ENCODE results near the gene FTO.
A peak's percentile ranks its signal among the peaks of the same experiment; 100 is the strongest.

Gene FTO

GRCh38 chr16:53780051-53780450 is 76.1 kb downstream of the FTO start:
- ATAC-seq (no peak), DNase-seq (no peak)
- H3K9me3 Mint-ChIP-seq = no peaks in the 10 kb centered on the region
- H3K27ac Mint-ChIP-seq = no peak overlapping the region
- H3K4me1 Mint-ChIP-seq = peaks cover 42% of the 10 kb centered on the region
- H3K27me3 Mint-ChIP-seq = no peaks in the 10 kb centered on the region
- no peak overlapping the region for H3K4me3 Mint-ChIP-seq

GRCh38 chr16:53781023-53781605 is 77.2 kb downstream of the FTO start:
- Mint-ChIP-seq H3K4me3 (no peak overlapping the region), H3K9me3 (no peaks in the 10 kb centered on the region), H3K27ac (no peak overlapping the region), H3K27me3 (no peaks in the 10 kb centered on the region), H3K4me1 (peaks cover 31% of the 10 kb centered on the region)
- DNase-seq (no peak), ATAC-seq (peak; percentile 43)

GRCh38 chr16:53782148-53782547 is 78.2 kb downstream of the FTO start:
- Mint-ChIP-seq H3K4me3 (no peak overlapping the region), H3K9me3 (no peaks in the 10 kb centered on the region), H3K27me3 (no peaks in the 10 kb centered on the region), H3K4me1 (peaks cover 29% of the 10 kb centered on the region), H3K27ac (no peak overlapping the region)
- DNase-seq (no peak), ATAC-seq (no peak)

- no peak overlapping the region for H3K27ac Mint-ChIP-seq
- peaks cover 29% of the 10 kb centered on the region for H3K4me1 Mint-ChIP-seq
- no peak for DNase-seq
- H3K9me3 Mint-ChIP-seq = no peaks in the 10 kb centered on the region
- ATAC-seq = no peak
- no peaks in the 10 kb centered on the region for H3K27me3 Mint-ChIP-seq
- no peak overlapping the region for H3K4me3 Mint-ChIP-seq
Observed at GRCh38 chr16:53784291-53784690, 80.3 kb downstream of the FTO start.

- no peaks in the 10 kb centered on the region for H3K9me3 Mint-ChIP-seq
- DNase-seq (no peak), ATAC-seq (no peak)
- peaks cover 25% of the 10 kb centered on the region for H3K4me1 Mint-ChIP-seq
- H3K27ac Mint-ChIP-seq = no peak overlapping the region
- no peak overlapping the region for H3K4me3 Mint-ChIP-seq
- no peaks in the 10 kb centered on the region for H3K27me3 Mint-ChIP-seq
Observed at GRCh38 chr16:53785044-53785443, 81.1 kb downstream of the FTO start.

- no peak overlapping the region for H3K4me3 Mint-ChIP-seq
- no peaks in the 10 kb centered on the region for H3K27me3 Mint-ChIP-seq
- no peak overlapping the region for H3K27ac Mint-ChIP-seq
Observed at GRCh38 chr16:53785916-53786315, 82.0 kb downstream of the FTO start.

GRCh38 chr16:53787423-53787822 is 83.5 kb downstream of the FTO start:
- H3K27me3 Mint-ChIP-seq = no peaks in the 10 kb centered on the region
- no peak for ATAC-seq
- peaks cover 7% of the 10 kb centered on the region for H3K4me1 Mint-ChIP-seq
- H3K4me3 Mint-ChIP-seq = no peak overlapping the region
- H3K27ac Mint-ChIP-seq = no peak overlapping the region
- DNase-seq = no peak
- no peaks in the 10 kb centered on the region for H3K9me3 Mint-ChIP-seq

More at GRCh38 chr16:53785916-53786315, 82.0 kb downstream of the FTO start:
- DNase-seq (no peak), ATAC-seq (no peak)
- no peaks in the 10 kb centered on the region for H3K9me3 Mint-ChIP-seq
- H3K4me1 Mint-ChIP-seq = peaks cover 19% of the 10 kb centered on the region

- ATAC-seq (no peak), DNase-seq (no peak)
- Mint-ChIP-seq H3K4me3 (no peak overlapping the region), H3K4me1 (peaks cover 7% of the 10 kb centered on the region), H3K27ac (no peak overlapping the region), H3K9me3 (no peaks in the 10 kb centered on the region), H3K27me3 (no peaks in the 10 kb centered on the region)
Observed at GRCh38 chr16:53789137-53789536, 85.2 kb downstream of the FTO start.

GRCh38 chr16:53792161-53792951 is 88.4 kb downstream of the FTO start:
- ATAC-seq (no peak), DNase-seq (no peak)
- H3K4me3 Mint-ChIP-seq = no peak overlapping the region
- no peaks in the 10 kb centered on the region for H3K27me3 Mint-ChIP-seq
- H3K4me1 Mint-ChIP-seq = peaks cover 6% of the 10 kb centered on the region
- H3K27ac Mint-ChIP-seq = no peak overlapping the region
- no peaks in the 10 kb centered on the region for H3K9me3 Mint-ChIP-seq

GRCh38 chr16:53803451-53803850 is 99.5 kb downstream of the FTO start:
- Mint-ChIP-seq H3K27me3 (no peaks in the 10 kb centered on the region), H3K27ac (no peak overlapping the region), H3K9me3 (peaks cover 5 to 7% of the 10 kb centered on the region in 2 donors), H3K4me3 (no peak overlapping the region), H3K4me1 (peaks cover 27% of the 10 kb centered on the region)
- no peak for ATAC-seq
- no peak for DNase-seq

GRCh38 chr16:53803998-53804397 is 100.0 kb downstream of the FTO start:
- peaks cover 5 to 7% of the 10 kb centered on the region in 2 donors for H3K9me3 Mint-ChIP-seq
- no peaks in the 10 kb centered on the region for H3K27me3 Mint-ChIP-seq
- H3K4me1 Mint-ChIP-seq = peaks cover 27% of the 10 kb centered on the region
- H3K4me3 Mint-ChIP-seq = no peak overlapping the region
- ATAC-seq (no peak), DNase-seq (no peak)
- H3K27ac Mint-ChIP-seq = no peak overlapping the region

GRCh38 chr16:53804467-53804866 is 100.5 kb downstream of the FTO start:
- Mint-ChIP-seq H3K27me3 (no peaks in the 10 kb centered on the region), H3K4me1 (peaks cover 27% of the 10 kb centered on the region), H3K27ac (no peak overlapping the region), H3K9me3 (peaks cover 5 to 7% of the 10 kb centered on the region in 2 donors), H3K4me3 (no peak overlapping the region)
- ATAC-seq (no peak), DNase-seq (no peak)

- no peak overlapping the region for H3K4me3 Mint-ChIP-seq
- peak; percentile 43 for ATAC-seq
- H3K9me3 Mint-ChIP-seq = peaks cover 5 to 7% of the 10 kb centered on the region in 2 donors
- H3K27me3 Mint-ChIP-seq = no peaks in the 10 kb centered on the region
- peaks cover 27% of the 10 kb centered on the region for H3K4me1 Mint-ChIP-seq
- H3K27ac Mint-ChIP-seq = no peak overlapping the region
- DNase-seq = no peak
Observed at GRCh38 chr16:53805113-53805512, 101.2 kb downstream of the FTO start.

GRCh38 chr16:53805752-53806151 is 101.8 kb downstream of the FTO start:
- H3K4me1 Mint-ChIP-seq = peaks cover 27% of the 10 kb centered on the region
- no peaks in the 10 kb centered on the region for H3K27me3 Mint-ChIP-seq
- H3K9me3 Mint-ChIP-seq = peaks cover 5 to 7% of the 10 kb centered on the region in 2 donors
- DNase-seq = no peak
- H3K4me3 Mint-ChIP-seq = no peak overlapping the region
- H3K27ac Mint-ChIP-seq = no peak overlapping the region
- ATAC-seq = no peak

- DNase-seq = no peak
- Mint-ChIP-seq H3K27ac (no peak overlapping the region), H3K4me1 (peaks cover 19% of the 10 kb centered on the region), H3K4me3 (no peak overlapping the region), H3K9me3 (no peaks in the 10 kb centered on the region), H3K27me3 (no peaks in the 10 kb centered on the region)
- ATAC-seq = no peak
Observed at GRCh38 chr16:53809088-53809932, 105.4 kb downstream of the FTO start.

- H3K9me3 Mint-ChIP-seq = peaks cover 0 to 6% of the 10 kb centered on the region in 2 donors
- no peaks in the 10 kb centered on the region for H3K27me3 Mint-ChIP-seq
- no peak overlapping the region for H3K4me3 Mint-ChIP-seq
- ATAC-seq (no peak), DNase-seq (no peak)
- peaks cover 6% of the 10 kb centered on the region for H3K4me1 Mint-ChIP-seq
- no peak overlapping the region for H3K27ac Mint-ChIP-seq
Observed at GRCh38 chr16:53812914-53813313, 109.0 kb downstream of the FTO start.
